ENCODE measurements around the gene PARD3.

DNA sequence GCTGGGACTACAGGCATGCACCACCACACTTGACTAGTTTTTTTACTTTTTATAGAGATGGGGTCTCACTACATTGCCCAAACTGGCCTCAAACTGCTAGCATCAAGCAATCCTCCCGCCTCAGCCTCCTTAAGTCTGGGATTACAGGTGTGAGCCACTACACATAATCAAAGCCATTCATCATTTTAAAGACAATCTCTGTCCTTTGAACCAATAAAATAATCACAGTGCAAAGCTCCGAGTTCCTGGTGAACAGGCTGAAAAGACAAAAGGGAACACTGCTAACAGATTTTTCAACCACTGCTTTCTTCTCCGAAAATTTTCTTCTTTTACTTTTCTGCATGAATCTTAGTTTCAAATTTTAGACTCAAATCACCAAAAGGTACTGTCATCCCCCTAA is 58.5 kb downstream of the PARD3 start:
- TF ChIP-seq NFIC (IDR thresholded peaks at IDR 0.05; ENCODE audit: low read depth, low read length) = no peak
- no peak for TF ChIP-seq REST (IDR thresholded peaks at IDR 0.05; ENCODE audit: low read depth, low read length)

Measured in GM12878 (cell line).